Bronchial epithelial cell (primary cell): Measurements from ENCODE around the gene KIF11. TPM values are rescaled to one million over a fixed set of nuclear protein-coding genes. Genes with fewer than 3 reads are reported as not detected.

Experiments
- DNase-seq: peaks from one replicate; pipeline ENCODE4 v3.0.0-alpha.2; 2010; ENCODE audit warnings: low read depth
- FAIRE-seq: peaks from 2 replicates; lab custom pipeline; 2011; peaks lifted over from hg19 to GRCh38; lab: Jason Lieb, UNC
- H3K27me3 ChIP-seq: 2 replicates; pipeline ENCODE4 v1.5.1; 2011; ENCODE audit warnings: low read length; ENCODE audit not compliant: control insufficient read depth, insufficient read depth
- H3K36me3 ChIP-seq: 2 replicates; pipeline ENCODE4 v1.5.1; 2011; ENCODE audit warnings: low read length; ENCODE audit not compliant: control insufficient read depth, insufficient read depth
- H3K4me3 ChIP-seq: 2 replicates; pipeline ENCODE4 v1.5.1; 2011; ENCODE audit warnings: mild to moderate bottlenecking, low read depth, low read length, control low read depth
- CTCF ChIP-seq: IDR thresholded peaks from 2 replicates; pipeline ENCODE4 v1.5.1; 2011; ENCODE audit warnings: mild to moderate bottlenecking, moderate library complexity, low read length, control low read depth, inconsistent platforms; ENCODE audit not compliant: insufficient read depth, severe bottlenecking
- total RNA-seq: library from RNA; depleted of rRNA; stranded (reverse); fragments of >200 nt; gene quantifications from 2 replicates; pipeline ENCODE4 v1.2.1, GENCODE V29; 2014

KIF11 gene
- total RNA-seq, 1 donor from 2014 or later: 1.1 TPM

GRCh38 chr10:92655426-92655825 lies 62.5 kb downstream of the KIF11 start:
- DNase-seq (no peak), FAIRE-seq (no peak)
- TF ChIP-seq CTCF: no peak
- H3K27me3 ChIP-seq: no peaks in the 10 kb centered on the region
- peaks cover 1% of the 10 kb centered on the region for H3K36me3 ChIP-seq
- H3K4me3 ChIP-seq: no peak overlapping the region

- FAIRE-seq (no peak), DNase-seq (peak; percentile 57)
- no peaks in the 10 kb centered on the region for H3K27me3 ChIP-seq
- H3K36me3 ChIP-seq: peaks cover 1% of the 10 kb centered on the region
- no peak for TF ChIP-seq CTCF
- no peak overlapping the region for H3K4me3 ChIP-seq
These were observed 63.5 kb downstream of the KIF11 start for GRCh38 chr10:92656266-92656961.

GRCh38 chr10:92657024-92657423 lies 64.1 kb downstream of the KIF11 start:
- FAIRE-seq: no peak
- DNase-seq: no peak
- TF ChIP-seq CTCF: no peak
- Histone ChIP-seq H3K4me3 (no peak overlapping the region), H3K27me3 (no peaks in the 10 kb centered on the region), H3K36me3 (peaks cover 1% of the 10 kb centered on the region)

GRCh38 chr10:92662848-92663247 lies 69.9 kb downstream of the KIF11 start:
- FAIRE-seq: no peak
- H3K4me3 ChIP-seq: no peak overlapping the region
- TF ChIP-seq CTCF: no peak
- no peaks in the 10 kb centered on the region for H3K36me3 ChIP-seq
- H3K27me3 ChIP-seq: no peaks in the 10 kb centered on the region
- DNase-seq: no peak

GRCh38 chr10:92664322-92664721 lies 71.4 kb downstream of the KIF11 start:
- DNase-seq (no peak), FAIRE-seq (no peak)
- H3K4me3 ChIP-seq: no peak overlapping the region
- H3K36me3 ChIP-seq: no peaks in the 10 kb centered on the region
- TF ChIP-seq CTCF: no peak
- no peaks in the 10 kb centered on the region for H3K27me3 ChIP-seq

GRCh38 chr10:92667078-92667477 lies 74.1 kb downstream of the KIF11 start:
- Histone ChIP-seq H3K36me3 (no peaks in the 10 kb centered on the region), H3K4me3 (no peak overlapping the region), H3K27me3 (no peaks in the 10 kb centered on the region)
- no peak for DNase-seq
- TF ChIP-seq CTCF: no peak
- FAIRE-seq: no peak
